ENCODE measurements around the gene ZNF441.
"Not testable (repeated sequence)": the region's sequence is repeated elsewhere in the genome, so short reads cannot be mapped to it uniquely, and the experiment has no call there.

ZNF441 gene

DNA sequence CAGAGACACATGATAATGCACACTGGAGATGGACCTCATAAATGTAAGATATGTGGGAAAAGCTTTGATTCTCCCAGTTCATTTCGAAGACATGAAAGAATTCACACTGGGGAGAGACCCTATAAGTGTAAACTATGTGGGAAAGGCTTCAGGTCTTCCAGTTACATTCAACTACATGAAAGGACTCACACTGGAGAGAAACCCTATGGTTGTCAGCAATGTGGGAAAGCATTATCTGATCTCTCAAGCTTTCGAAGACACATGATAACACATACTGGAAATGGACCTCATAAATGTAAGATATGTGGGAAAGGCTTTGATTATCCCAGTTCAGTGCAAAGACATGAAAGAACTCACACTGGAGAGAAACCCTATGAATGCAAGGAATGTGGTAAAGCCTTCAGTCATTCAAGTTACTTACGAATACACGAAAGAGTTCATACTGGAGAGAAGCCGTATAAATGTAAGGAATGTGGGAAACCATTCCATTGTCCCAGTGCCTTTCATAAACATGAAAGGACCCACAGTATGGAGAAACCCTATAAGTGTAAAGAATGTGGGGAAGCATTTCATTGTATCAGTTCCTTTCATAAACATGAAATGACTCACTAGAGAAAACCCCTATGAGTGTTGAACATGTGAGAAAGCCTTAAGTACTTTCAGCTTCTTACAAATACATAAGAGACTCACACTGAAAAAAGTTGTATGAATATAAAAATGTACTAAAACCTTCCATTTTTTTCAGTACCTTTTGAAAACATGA is 14.7 kb downstream of the ZNF441 start:
- no peak for DNase-seq

DNA sequence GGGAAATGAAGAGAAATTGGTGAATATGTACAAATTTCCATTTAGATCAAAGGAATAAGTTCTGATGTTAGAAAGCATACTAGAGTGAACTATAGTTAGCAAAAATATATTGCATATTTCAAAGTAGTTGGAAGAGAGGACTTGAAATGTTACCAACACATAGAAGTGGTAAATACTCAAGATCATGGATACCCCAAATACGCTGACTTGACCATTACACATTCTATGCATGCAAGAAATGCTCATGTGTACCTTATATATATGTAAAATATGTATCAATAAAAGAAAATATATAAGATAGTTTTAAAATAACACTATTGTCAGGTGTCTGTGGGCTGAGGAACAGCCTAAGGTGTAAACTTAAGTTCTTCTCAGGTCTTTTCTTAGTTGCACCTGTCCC is 17.0 kb downstream of the ZNF441 start:
- no peak for DNase-seq

DNA sequence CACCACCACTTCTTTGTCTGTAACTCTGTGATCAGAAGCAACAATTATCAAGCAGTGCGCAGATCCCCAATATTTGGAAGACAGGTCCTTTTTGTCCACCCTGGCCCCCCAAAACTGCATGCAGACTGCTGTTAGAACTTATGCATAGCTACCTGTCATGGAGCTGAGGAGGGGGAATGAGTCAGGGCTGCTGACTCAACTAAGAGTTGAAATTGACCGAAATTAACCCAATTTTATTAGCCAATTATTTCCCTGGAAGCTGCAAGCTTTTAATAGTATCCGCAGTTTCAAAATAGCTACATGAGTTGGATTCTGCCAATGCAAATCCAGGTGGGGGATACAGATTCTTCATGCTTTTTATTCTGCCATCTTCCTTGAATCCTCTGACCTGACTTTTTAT is 17.6 kb downstream of the ZNF441 start:
- DNase-seq: no peak

DNA sequence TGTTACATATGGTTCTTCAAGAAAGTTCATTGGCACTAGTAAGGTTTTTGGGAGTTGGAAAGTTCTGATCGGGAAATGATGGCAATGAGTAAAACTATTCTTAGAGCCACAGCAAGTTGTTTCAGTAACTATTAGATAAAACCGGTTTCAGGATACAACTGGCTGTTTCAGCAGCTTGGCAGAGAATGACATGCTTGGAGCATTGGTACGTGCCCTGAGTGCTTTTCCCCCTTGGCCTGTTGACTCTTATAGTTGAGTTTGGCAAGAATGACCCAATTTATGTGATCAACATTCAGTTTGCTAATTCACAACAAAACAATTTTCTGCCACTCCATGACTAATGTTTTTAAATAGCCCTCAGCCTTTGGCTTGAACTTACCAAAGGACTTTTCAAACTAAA is 20.7 kb downstream of the ZNF441 start:
- DNase-seq: no peak

DNA sequence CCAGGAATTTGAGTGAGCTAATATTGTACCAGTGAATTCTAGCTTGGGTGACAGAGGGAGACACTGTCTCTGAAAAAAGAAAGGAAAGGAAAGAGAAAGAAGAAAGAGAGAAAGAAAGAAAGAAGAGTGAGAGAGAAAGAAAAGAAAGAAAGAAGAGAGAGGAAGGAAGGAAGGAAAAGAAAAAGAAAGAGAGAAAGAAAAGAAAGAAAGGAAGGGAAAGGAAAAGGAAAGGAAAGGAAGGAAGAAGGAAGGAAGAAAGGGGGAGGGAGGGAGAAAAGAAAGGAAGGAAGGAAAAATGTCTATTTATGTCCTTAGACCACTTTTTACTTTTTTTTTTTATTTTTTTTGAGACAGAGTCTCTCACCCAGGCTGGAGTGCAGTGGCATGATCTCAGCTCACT is 26.1 kb downstream of the ZNF441 start:
- no peak for DNase-seq

DNA sequence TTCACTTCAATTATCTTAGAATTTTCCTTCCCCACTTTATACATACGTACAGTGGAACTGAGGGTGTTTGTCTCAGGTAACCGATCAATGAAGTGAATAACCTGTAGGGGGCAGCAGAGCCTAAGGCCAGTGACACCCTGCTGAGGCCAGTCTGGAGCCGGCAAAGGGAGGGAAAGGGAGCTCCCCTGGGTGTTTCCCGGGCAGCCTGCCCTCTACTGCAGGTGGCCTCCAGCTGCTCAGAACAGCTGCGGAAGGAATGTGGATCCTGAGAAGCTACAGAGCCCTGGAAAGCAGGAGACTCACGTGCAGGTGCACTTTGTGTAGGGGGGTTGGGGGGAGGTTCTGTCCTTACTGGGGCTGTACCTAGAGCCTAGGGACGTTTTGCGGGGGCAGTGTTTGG is 30.7 kb downstream of the ZNF441 start:
- peak; percentile 82 for DNase-seq

DNA sequence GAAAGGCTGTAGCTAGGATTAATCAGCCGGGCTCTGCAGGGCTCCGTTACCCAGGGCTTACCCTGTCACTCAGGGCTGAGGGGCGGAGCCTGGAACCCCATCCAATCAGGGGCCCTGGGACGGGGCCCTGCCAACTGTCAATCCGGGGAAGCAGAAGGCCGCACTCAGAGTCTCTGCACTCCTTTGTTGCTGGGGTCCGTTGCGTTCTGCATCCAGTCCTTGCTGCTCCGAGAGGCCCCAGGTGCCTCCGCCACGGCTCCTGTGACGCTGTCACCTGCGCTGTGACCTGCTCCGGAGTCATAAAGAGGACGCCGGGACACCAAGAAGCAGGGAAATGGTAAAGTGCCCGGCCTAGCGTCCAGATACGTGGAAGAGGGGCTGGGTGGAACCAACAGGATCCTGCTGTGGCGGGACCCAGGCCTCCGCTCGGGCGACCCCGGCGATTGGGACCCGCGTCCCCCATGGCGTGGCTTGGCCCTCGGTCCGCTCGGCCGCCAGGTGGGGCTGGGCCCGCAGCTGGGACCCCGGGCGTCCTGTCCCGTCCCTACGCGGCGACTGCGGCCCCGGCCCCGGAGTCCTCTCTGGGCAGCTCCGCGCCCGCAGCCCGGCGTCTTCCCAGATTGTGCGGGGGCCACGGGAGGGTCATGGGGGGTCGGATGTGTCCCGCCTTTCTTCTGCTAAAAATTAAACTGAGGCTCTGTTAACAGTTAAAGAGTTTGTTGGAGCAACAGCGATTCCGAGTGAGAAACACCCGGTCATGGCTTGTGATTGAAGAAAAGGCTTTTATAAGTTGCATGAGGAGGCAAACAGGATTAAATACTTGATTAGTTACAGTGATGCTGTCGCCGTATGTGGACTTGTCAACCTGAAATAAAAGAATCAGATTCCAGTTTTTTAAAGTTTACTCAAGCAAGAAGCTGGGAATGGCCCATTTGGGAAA is 31.9 kb downstream of the ZNF441 start, which contains the start of gene ZNF491:
Gene ZNF491, plus strand, starts transcription at position 133 of the 940 bp plus-strand sequence. CDS start 7,431 bp downstream, outside the sequence.
- peak; percentile 81 for DNase-seq

DNA sequence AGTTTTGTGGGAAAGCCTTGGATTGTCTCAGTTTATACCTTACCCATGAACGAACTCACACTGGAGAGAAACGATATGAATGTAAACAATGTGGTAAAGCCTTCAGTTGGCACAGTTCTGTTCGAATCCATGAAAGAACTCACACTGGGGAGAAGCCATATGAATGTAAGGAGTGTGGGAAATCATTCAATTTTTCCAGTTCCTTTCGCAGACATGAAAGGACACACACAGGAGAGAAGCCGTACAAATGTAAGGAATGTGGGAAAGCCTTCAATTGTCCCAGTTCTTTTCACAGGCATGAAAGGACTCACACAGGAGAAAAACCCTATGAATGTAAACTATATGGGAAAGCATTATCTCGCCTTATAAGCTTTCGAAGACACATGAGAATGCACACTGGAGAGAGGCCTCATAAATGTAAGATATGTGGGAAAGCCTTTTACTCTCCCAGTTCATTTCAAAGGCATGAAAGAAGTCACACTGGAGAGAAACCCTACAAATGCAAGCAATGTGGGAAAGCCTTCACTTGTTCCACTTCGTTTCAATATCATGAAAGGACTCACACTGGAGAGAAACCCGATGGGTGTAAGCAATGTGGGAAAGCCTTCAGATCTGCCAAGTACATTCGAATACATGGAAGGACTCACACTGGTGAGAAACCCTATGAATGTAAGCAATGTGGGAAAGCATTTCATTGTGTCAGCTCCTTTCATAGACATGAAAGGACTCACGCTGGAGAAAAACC is 39.7 kb downstream of the ZNF441 start:
- no peak for DNase-seq

DNA sequence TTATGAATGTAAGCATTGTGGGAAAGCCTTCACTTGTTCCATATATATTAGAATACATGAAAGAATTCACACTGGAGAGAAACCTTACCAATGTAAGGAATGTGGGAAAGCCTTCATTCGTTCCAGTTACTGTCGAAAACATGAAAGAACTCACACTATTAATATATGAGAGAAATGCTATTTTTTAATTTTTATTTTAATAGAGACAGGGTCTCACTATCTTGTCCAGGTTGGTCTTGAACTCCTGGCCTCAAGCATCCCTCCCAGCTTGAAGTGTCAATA is 40.2 kb downstream of the ZNF441 start:
- DNase-seq: no peak

DNA sequence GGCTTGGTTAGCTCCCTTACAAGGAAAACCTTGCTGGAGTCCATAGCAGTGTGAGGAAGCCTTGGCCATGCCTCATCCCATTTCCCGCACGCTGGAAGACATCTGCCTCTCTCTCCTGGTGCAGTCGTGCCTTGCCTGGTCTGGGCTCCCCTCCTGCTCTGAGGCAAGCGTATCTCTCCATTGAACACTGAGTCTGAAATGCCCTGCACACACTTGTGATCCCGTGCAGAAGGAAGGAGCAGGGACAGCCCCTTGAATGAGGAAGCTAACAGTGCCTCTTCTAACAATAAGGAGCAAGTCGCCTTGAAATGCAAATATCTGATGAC is 46.9 kb downstream of the ZNF441 start:
- DNase-seq: no peak

DNA sequence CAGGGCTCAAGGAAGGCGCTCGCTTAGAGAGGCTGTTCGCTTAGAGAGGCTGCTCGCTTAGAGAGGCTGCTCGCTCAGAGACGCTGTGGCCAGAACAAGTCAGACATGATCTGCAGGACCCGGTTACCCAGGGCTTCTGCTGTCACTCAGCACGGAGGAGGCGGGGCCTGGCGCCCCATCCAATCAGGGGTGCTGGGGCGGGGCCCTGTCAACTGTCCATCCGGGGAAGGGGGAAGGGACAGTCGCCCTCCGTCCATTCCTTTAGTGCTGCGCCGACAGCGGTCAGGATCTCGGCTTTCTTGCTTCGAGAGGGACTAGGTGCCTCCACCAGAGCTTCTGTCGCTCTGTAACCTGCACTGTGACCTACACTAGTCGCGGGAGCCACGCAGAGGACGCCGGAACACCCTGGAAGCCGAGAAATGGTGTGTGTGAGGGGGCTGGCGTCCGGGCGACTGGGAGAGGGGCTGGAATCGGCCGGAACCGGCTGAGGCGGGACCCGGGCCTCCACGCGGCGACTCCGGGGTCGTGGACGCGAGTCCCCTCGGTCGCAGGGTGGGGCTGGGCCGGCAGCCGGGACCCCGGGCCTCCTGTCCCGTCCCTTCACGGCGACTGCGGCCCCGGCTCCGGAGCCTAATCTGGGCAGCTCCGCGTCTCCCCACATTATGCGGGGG is 47.4 kb downstream of the ZNF441 start, which contains the start of gene ZNF440:
Gene ZNF440, plus strand, starts transcription at position 245 of the 671 bp plus-strand sequence. Its CDS starts 175 bp downstream, at position 420.
- DNase-seq: peak; percentile 67

DNA sequence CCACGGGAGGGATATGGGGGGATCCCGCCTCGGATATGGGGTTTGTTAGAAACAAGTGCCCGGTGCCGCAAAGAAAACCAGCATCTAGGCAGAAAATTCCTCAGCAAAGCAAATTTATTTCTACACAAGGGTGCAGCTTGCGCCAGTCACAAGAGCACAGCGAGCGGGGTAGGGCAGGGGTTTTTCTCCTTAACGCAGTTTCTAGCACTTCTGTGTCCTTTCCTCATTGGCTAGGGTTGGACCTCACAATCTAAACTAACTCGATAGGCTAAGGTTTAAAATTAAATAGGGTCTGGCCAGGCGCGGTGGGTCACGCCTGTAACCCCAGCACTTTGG is 47.9 kb downstream of the ZNF441 start:
- no peak for DNase-seq

DNA sequence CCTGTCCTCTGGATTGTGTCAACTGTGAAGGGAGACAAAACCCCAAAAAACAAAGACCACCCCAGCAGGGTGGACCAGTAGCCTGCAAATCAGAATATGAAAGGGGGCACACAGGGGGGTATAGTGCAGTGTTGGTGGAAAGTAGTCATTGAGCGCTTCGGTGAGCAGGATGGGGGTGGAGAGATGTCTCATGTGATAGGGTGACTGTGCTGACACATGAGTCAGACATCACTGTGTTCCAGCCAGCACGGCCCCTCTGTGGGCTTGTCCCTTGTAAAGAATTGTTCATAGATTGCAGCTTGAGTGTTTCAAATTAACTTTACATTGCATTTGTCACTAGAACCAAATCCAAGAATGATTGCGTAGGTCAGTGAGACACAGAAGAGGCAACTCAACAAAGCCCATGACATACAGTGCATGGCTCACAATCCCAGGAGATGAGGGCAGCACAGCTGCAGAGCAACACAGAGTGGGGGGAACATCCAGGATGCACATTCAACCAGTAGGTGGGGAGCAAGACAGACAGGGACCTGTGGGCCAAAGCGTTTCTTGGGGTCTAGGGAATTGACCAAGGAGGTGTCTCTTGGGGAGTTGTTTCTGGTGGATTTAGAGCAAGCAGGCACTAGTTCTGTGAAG is 54.8 kb downstream of the ZNF441 start:
- no peak for DNase-seq

DNA sequence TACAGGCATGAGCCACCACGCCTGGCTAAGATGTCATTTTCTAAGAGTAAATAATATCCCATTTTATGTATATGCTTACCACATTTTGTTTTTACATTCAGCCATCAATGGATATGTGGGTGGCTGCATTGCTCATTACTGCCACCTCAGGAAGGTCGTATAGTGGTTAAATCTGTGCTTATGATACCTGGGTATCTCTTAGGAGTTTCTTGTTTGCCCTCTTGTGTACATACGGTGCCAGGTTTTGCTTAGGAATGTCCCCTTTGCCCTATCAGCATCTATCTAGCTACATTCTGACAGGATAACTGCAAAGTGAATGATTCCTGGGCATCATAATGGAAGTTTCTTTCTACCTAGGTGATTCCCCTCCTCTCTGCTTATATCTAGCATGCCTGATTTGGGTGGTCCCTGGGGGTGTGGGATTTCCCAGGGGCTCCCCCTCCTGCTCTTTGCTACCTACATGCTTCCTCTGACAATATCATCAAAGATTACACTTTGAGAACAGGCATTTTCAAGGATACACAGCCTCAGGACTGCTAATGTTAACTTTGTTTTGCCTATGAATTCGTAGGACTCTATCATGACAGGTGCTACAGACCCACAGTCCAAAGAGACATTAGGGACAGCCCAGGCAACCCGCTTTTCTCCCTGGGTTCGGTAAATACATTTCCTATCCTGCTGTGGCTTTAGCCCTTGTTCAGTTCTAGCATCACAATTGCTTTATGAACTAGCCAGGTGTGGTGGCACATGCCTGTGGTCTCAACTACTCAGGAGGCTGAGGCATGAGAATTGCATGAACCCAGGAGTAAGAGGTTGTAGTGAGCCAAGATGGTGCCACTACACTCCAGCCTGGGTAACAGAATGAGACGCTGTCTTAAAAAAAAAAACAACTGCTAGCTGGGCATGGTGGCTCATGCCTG is 62.4 kb downstream of the ZNF441 start:
- not testable (repeated sequence) for DNase-seq

DNA sequence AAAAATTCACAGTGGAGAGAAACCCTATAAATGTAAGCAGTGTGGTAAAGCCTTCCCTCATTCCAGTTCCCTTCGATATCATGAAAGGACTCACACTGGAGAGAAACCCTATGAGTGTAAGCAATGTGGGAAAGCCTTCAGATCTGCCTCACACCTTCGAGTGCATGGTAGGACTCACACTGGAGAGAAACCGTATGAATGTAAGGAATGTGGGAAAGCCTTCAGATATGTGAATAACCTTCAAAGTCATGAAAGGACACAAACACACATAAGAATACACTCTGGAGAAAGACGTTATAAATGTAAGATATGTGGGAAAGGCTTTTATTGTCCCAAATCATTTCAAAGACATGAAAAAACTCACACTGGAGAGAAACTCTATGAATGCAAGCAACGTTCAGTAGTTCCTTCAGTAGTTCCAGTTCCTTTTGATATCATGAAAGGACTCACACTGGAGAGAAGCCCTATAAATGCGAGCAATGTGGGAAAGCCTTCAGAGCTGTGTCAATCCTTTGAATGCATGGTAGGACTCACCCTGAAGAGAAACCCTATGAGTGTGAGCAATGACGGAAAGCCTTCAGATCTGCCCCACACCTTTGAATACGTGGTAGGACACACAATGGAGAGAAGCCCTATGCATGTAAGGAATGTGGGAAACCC is 65.6 kb downstream of the ZNF441 start:
- DNase-seq: no peak

DNA sequence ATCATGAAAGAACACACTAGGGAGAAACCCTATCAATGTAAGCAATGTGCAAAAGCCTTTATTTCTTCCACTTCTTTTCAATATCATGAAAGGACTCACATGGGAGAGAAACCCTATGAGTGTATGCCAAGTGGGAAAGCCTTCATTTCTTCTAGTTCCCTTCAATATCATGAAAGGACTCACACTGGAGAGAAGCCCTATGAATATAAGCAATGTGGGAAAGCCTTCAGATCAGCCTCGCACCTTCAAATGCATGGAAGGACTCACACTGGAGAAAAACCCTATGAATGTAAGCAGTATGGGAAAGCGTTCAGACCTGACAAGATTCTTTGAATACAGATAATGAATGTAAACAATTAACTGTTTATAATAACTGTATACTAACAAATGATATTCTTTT is 66.7 kb downstream of the ZNF441 start:
- no peak for DNase-seq

Data from DMS 273 treated with DMSO at 0.1 percent for 48 hours (cell line).